IMR-90 (cell line): ENCODE data around the gene RAC2. TPM values are rescaled to one million over a fixed set of nuclear protein-coding genes. Genes with fewer than 3 reads are reported as not detected.

Experiments used
- ATAC-seq: fragments of 200-7000 bp; cut with Tn5 transposase; 2 replicates; pipeline ENCODE4 v1.9.1; 2020; ENCODE audit warnings: low read depth, mild to moderate bottlenecking, moderate library complexity
- BruUV-seq: library from RNA; stranded (reverse); fragments of 400-500 nt; replicated peaks from 2 replicates; lab custom pipeline; 2021; lab: Mats Ljungman, UMichigan
- CTCF ChIA-PET: fragments of 300-600 bp; formaldehyde crosslinking; extraction: SDS; loops from one replicate; lab custom pipeline; 2021; ENCODE audit warnings: antibody characterized with exemption; lab: Yijun Ruan, JAX
- POLR2A ChIA-PET: fragments of 300-600 bp; sonication (Branson Sonifier 250); formaldehyde crosslinking; loops from one replicate; lab custom pipeline; 2022; ENCODE audit warnings: antibody characterized with exemption; ENCODE audit not compliant: unreplicated experiment; lab: Charles Lee
- DNase-seq: peaks from one replicate; pipeline ENCODE4 v3.0.0; 2013
- H2AFZ ChIP-seq: replicated peaks from 2 replicates; pipeline ENCODE3; 2013; ENCODE audit warnings: low read length, mild to moderate bottlenecking; ENCODE audit not compliant: poor library complexity
- H2AK5ac ChIP-seq: 2 replicates; pipeline ENCODE4 v1.6.1; 2013; ENCODE audit warnings: low read depth, low read length, inconsistent platforms
- H2AK9ac ChIP-seq: replicated peaks from 2 replicates; pipeline ENCODE3; 2013; ENCODE audit warnings: mild to moderate bottlenecking, low read depth, low read length, moderate library complexity; ENCODE audit not compliant: poor library complexity
- H2BK120ac ChIP-seq: 2 replicates; pipeline ENCODE4 v1.6.1; 2013; ENCODE audit warnings: low read depth, low read length, inconsistent platforms
- H2BK15ac ChIP-seq: 3 replicates; pipeline ENCODE4 v1.6.1; 2013; ENCODE audit warnings: low read depth, low read length, inconsistent platforms
- H2BK20ac ChIP-seq: 2 replicates; pipeline ENCODE4 v1.6.1; 2013; ENCODE audit warnings: low read depth, mild to moderate bottlenecking, inconsistent platforms, low read length, moderate library complexity
- H2BK5ac ChIP-seq: 2 replicates; pipeline ENCODE4 v1.6.1; 2013; ENCODE audit warnings: mild to moderate bottlenecking, low read depth, low read length, inconsistent platforms; ENCODE audit not compliant: poor library complexity, severe bottlenecking
- H3K14ac ChIP-seq: replicated peaks from 2 replicates; pipeline ENCODE4 v1.6.1; 2013; ENCODE audit warnings: low read depth, low read length, inconsistent platforms
- H3K18ac ChIP-seq: 2 replicates; pipeline ENCODE4 v1.6.1; 2013; ENCODE audit warnings: low read depth, low read length, control low read depth
- H3K23ac ChIP-seq: 2 replicates; pipeline ENCODE4 v1.6.1; 2013; ENCODE audit warnings: low read depth, low read length, inconsistent platforms
- H3K27ac ChIP-seq: 2 replicates; pipeline ENCODE4 v1.5.1; 2013; ENCODE audit warnings: mild to moderate bottlenecking, control low read depth, low read length; ENCODE audit not compliant: insufficient read depth
- H3K27me3 ChIP-seq: 2 replicates; pipeline ENCODE4 v1.6.1; 2013; ENCODE audit warnings: low read length; ENCODE audit not compliant: control insufficient read depth, insufficient read depth
- H3K36me3 ChIP-seq: 2 replicates; pipeline ENCODE4 v1.6.1; 2013; ENCODE audit warnings: low read length, mixed read lengths; ENCODE audit not compliant: control insufficient read depth, insufficient read depth
- H3K4ac ChIP-seq: 2 replicates; pipeline ENCODE4 v1.6.1; 2013; ENCODE audit warnings: low read depth, low read length, inconsistent platforms
- H3K4me1 ChIP-seq: 2 replicates; pipeline ENCODE4 v1.6.1; 2013; ENCODE audit warnings: low read length, mixed read lengths; ENCODE audit not compliant: control insufficient read depth, insufficient read depth
- H3K4me2 ChIP-seq: 2 replicates; pipeline ENCODE4 v1.6.1; 2013; ENCODE audit warnings: low read depth, mild to moderate bottlenecking, control low read depth, low read length, moderate library complexity
- H3K4me3 ChIP-seq: 2 replicates; pipeline ENCODE4 v1.5.1; 2013; ENCODE audit warnings: low read depth, mild to moderate bottlenecking, control low read depth, low read length, moderate library complexity; ENCODE audit not compliant: insufficient read depth
- H3K56ac ChIP-seq: 2 replicates; pipeline ENCODE4 v1.6.1; 2013; ENCODE audit warnings: low read length, inconsistent platforms; ENCODE audit not compliant: insufficient read depth; ENCODE audit errors: extremely low read depth
- H3K79me1 ChIP-seq, 2 experiments: 2 replicates each; pipeline ENCODE4 v1.6.1; 2013; ENCODE audit warnings: low read length in 2 of 2, inconsistent platforms in 1 of 2, low read depth in 1 of 2
- H3K9ac ChIP-seq: 2 replicates; pipeline ENCODE4 v1.6.1; 2013; ENCODE audit warnings: low read depth, low read length, control low read depth
- H3K9me1 ChIP-seq: 2 replicates; pipeline ENCODE4 v1.6.1; 2013; ENCODE audit warnings: low read length, inconsistent platforms; ENCODE audit not compliant: insufficient read depth
- H3K9me3 ChIP-seq: 2 replicates; pipeline ENCODE4 v1.6.1; 2013; ENCODE audit warnings: low read length; ENCODE audit not compliant: control insufficient read depth, insufficient read depth
- H4K20me1 ChIP-seq: 2 replicates; pipeline ENCODE4 v1.6.1; 2013; ENCODE audit warnings: low read length, inconsistent platforms; ENCODE audit not compliant: insufficient read depth
- H4K5ac ChIP-seq: 2 replicates; pipeline ENCODE4 v1.6.1; 2013; ENCODE audit warnings: mild to moderate bottlenecking, low read depth, low read length, control low read depth
- H4K8ac ChIP-seq, 2 experiments: 2 replicates each; pipeline ENCODE4 v1.6.1; 2013; ENCODE audit warnings: low read depth in 2 of 2, low read length in 2 of 2, control low read depth in 1 of 2, inconsistent platforms in 1 of 2
- H4K91ac ChIP-seq: 2 replicates; pipeline ENCODE4 v1.6.1; 2013; ENCODE audit warnings: low read depth, low read length, inconsistent platforms; ENCODE audit not compliant: insufficient read depth
- BHLHE40 ChIP-seq: fragments of 150-350 bp; IDR thresholded peaks from 2 replicates; pipeline ENCODE4 v1.6.1; 2016; ENCODE audit warnings: mild to moderate bottlenecking, low read depth, low read length
- CEBPB ChIP-seq: IDR thresholded peaks from 2 replicates; pipeline ENCODE4 v1.6.1; 2012; ENCODE audit warnings: low read depth, low read length, improper control_type of control experiment
- CTCF ChIP-seq: conservative IDR thresholded peaks from 2 replicates; pipeline ENCODE4 v1.5.1; 2012; ENCODE audit warnings: mild to moderate bottlenecking, low read depth, low read length, improper control_type of control experiment
- ELK1 ChIP-seq: fragments of 150-350 bp; IDR thresholded peaks from 2 replicates; pipeline ENCODE4 v1.6.1; 2016; ENCODE audit warnings: low read depth, mild to moderate bottlenecking, low read length, moderate library complexity, borderline replicate concordance
- FOS ChIP-seq: fragments of 150-350 bp; IDR thresholded peaks from 2 replicates; pipeline ENCODE4 v1.6.1; 2016; ENCODE audit warnings: low read depth, low read length
- MAFK ChIP-seq: IDR thresholded peaks from 2 replicates; pipeline ENCODE4 v1.6.1; 2012; ENCODE audit warnings: low read depth, low read length, improper control_type of control experiment
- MAZ ChIP-seq: IDR thresholded peaks from 2 replicates; pipeline ENCODE4 v1.6.1; 2012; ENCODE audit warnings: low read depth, mild to moderate bottlenecking, low read length, improper control_type of control experiment, moderate library complexity, borderline replicate concordance
- MXI1 ChIP-seq: IDR thresholded peaks from 2 replicates; pipeline ENCODE4 v1.6.1; 2012; ENCODE audit warnings: low read depth, mild to moderate bottlenecking, low read length, moderate library complexity, borderline replicate concordance
- NFE2L2 ChIP-seq: fragments of 150-350 bp; IDR thresholded peaks from 2 replicates; pipeline ENCODE4 v1.6.1; 2016; ENCODE audit warnings: low read depth, mild to moderate bottlenecking, low read length
- POLR2A ChIP-seq: IDR thresholded peaks from 2 replicates; pipeline ENCODE4 v1.6.1; 2012; ENCODE audit warnings: mild to moderate bottlenecking, low read depth, low read length
- RFX5 ChIP-seq: IDR thresholded peaks from 2 replicates; pipeline ENCODE4 v1.8.0; 2012; ENCODE audit warnings: low read depth, mild to moderate bottlenecking, low read length, moderate library complexity
- SMC3 ChIP-seq: fragments of 150-350 bp; IDR thresholded peaks from 2 replicates; pipeline ENCODE4 v1.6.1; 2016; ENCODE audit warnings: low read depth, mild to moderate bottlenecking, antibody characterized with exemption, low read length, moderate library complexity
- USF2 ChIP-seq: fragments of 150-350 bp; IDR thresholded peaks from 2 replicates; pipeline ENCODE4 v1.6.1; 2017; ENCODE audit warnings: mild to moderate bottlenecking, antibody characterized with exemption, low read length, low read depth
- WGBS, 2 experiments: methylation state at CpG; one replicate each; pipeline versions ENCODE4 v1.1.5 to v1.1.7; 2013; ENCODE audit warnings: missing lambda C conversion rate in 2 of 2; ENCODE audit not compliant: insufficient read length in 1 of 2; ENCODE audit errors: extremely low coverage in 2 of 2; 5-methylcytosine and 5-hydroxymethylcytosine counted together
- dilution Hi-C: fragments of 300-500 bp; cut with HindIII; formaldehyde crosslinking; loops from one replicate; pipeline ENCODE4 v1.14.3; 2018; ENCODE audit warnings: low sequenced_read_pairs; ENCODE audit not compliant: unreplicated experiment
- in situ Hi-C: fragments of 300-500 bp; cut with MboI; formaldehyde crosslinking; loops from 3 replicates; pipeline ENCODE4 v1.14.3; 2019; ENCODE audit warnings: low sequenced_read_pairs, inconsistent platforms, mixed read lengths
- intact Hi-C: fragments of 100-400 bp; cut with micrococcal nuclease; formaldehyde crosslinking; loops from 2 replicates; pipeline ENCODE4 v1.10.0; 2022
- polyA plus RNA-seq, 3 experiments: library from polyadenylated mRNA; depleted of rRNA; stranded (reverse); fragments of >200 nt; gene quantifications; 2 replicates each; pipeline ENCODE4 v1.2.3, GENCODE V29; 2012; ENCODE audit warnings: low replicate concordance in 1 of 3
- total RNA-seq: library from RNA; depleted of rRNA; stranded (reverse); fragments of >200 nt; gene quantifications from 2 replicates; pipeline ENCODE4 v1.2.3, GENCODE V29; 2012

The RAC2 gene
- total and polyA plus RNA-seq, 2 of the 4 experiments (the other 2 are of a cell fraction), result 10.0 to 72.3 TPM

- TF ChIP-seq CTCF, result no peak
- TF ChIP-seq RFX5, result no peak
- TF ChIP-seq SMC3, result no peak
- no peak for TF ChIP-seq NFE2L2
Observed at GRCh38 chr22:37206118-37206840, 37.8 kb downstream of the RAC2 start (continued).

- no peak overlapping the region for H3K4me3 ChIP-seq
- no peak overlapping the region for H4K8ac ChIP-seq
- H4K5ac ChIP-seq, result no peak overlapping the region
- no peak overlapping the region for H3K27ac ChIP-seq
- H2AFZ ChIP-seq, result no peak overlapping the region
- no peak overlapping the region for H2AK9ac ChIP-seq
- H3K18ac ChIP-seq, result no peak overlapping the region
- H3K9ac ChIP-seq, result no peak overlapping the region
- DNase-seq, result no peak
- no peak overlapping the region for H2BK15ac ChIP-seq
- no peak overlapping the region for H2BK120ac ChIP-seq
- no peaks in the 10 kb centered on the region for H3K9me1 ChIP-seq
- no peak for ATAC-seq
- dilution Hi-C loops (no loop called here), intact Hi-C loops (no loop called here), in situ Hi-C loops (no loop called here)
- no peak overlapping the region for H3K4me2 ChIP-seq
- WGBS, 2 experiments, result 37% methylated on average over 2 of the region's 5 CpGs; no CpG with 5 or more reads in 1 of the 2 experiments
- POLR2A ChIA-PET, result no interaction called here
- no peaks in the 10 kb centered on the region for H3K36me3 ChIP-seq
- H3K27me3 ChIP-seq, result peaks cover 17% of the 10 kb centered on the region
- no peaks in the 10 kb centered on the region for H3K4me1 ChIP-seq
- no peak overlapping the region for H2AK5ac ChIP-seq
- H3K4ac ChIP-seq, result no peak overlapping the region
- no peak overlapping the region for H2BK20ac ChIP-seq
- CTCF ChIA-PET, result interaction anchor here (0.6 kb wide), 1 partner anchor 54 kb away, joined by 3 read pairs; no protein-coding TSS in a partner anchor
- H4K20me1 ChIP-seq, result no peaks in the 10 kb centered on the region
- no peaks in the 10 kb centered on the region for H3K9me3 ChIP-seq
- no peak overlapping the region for H2BK5ac ChIP-seq
- BruUV-seq, result no TSS peak
- no peaks in the 10 kb centered on the region for H3K79me1 ChIP-seq
- H3K23ac ChIP-seq, result no peak overlapping the region
- no peak overlapping the region for H4K91ac ChIP-seq
- no peak overlapping the region for H3K56ac ChIP-seq
- no peak overlapping the region for H3K14ac ChIP-seq
- no peak for TF ChIP-seq BHLHE40
- no peak for TF ChIP-seq USF2
- TF ChIP-seq MXI1, result no peak
- no peak for TF ChIP-seq SMC3
- TF ChIP-seq CEBPB, result no peak
- no peak for TF ChIP-seq FOS
- no peak for TF ChIP-seq MAFK
- no peak for TF ChIP-seq RFX5
- TF ChIP-seq POLR2A, result no peak
- TF ChIP-seq MAZ, result no peak
- no peak for TF ChIP-seq NFE2L2
- TF ChIP-seq ELK1, result no peak
Observed at GRCh38 chr22:37205046-37205445, 39.0 kb downstream of the RAC2 start.
